AG04450 (cell line): ENCODE measurements around the gene GALNT12. TPM values are rescaled to one million over a fixed set of nuclear protein-coding genes. Genes with fewer than 3 reads are reported as not detected.

Experiments
- CTCF ChIA-PET: fragments of 300-600, 350-600 bp; formaldehyde crosslinking; extraction: SDS; loops from one replicate; lab custom pipeline; 2022; ENCODE audit warnings: antibody characterized with exemption, inconsistent platforms; lab: Charles Lee
- POLR2A ChIA-PET: fragments of 350-600 bp; formaldehyde crosslinking; extraction: SDS; loops from one replicate; lab custom pipeline; 2021; ENCODE audit warnings: antibody characterized with exemption, inconsistent platforms; lab: Yijun Ruan, JAX
- DNase-seq: peaks from one replicate; pipeline ENCODE4 v3.0.0-alpha.2; 2011; ENCODE audit warnings: low read depth, low spot score
- H3K27ac ChIP-seq: one replicate; pipeline ENCODE4 v1.5.1; 2012; ENCODE audit warnings: low read depth, low read length, control low read depth
- H3K27me3 ChIP-seq: one replicate; pipeline ENCODE4 v1.6.0; 2012; ENCODE audit warnings: low read length; ENCODE audit not compliant: control insufficient read depth, insufficient read depth
- H3K4me3 ChIP-seq: 2 replicates; pipeline ENCODE4 v1.5.1; 2011; ENCODE audit warnings: mild to moderate bottlenecking, low read depth, low read length, control low read depth
- H3K9me3 ChIP-seq: 2 replicates; pipeline ENCODE4 v1.5.1; 2012; ENCODE audit warnings: low read length; ENCODE audit not compliant: control insufficient read depth, insufficient read depth
- polyA plus RNA-seq: library from polyadenylated mRNA; depleted of rRNA; stranded (reverse); fragments of >200 nt; gene quantifications from 2 replicates; pipeline ENCODE4 v1.2.3, GENCODE V29; 2011
- TF ChIP-seq, protein P1 (sequence below): IDR thresholded peaks from 2 replicates; pipeline ENCODE4 v1.5.1; 2011; ENCODE audit warnings: low read depth, low read length, control low read depth, inconsistent platforms

Gene GALNT12
- polyA plus RNA-seq, 1 experiment = 4.2 TPM

DNA sequence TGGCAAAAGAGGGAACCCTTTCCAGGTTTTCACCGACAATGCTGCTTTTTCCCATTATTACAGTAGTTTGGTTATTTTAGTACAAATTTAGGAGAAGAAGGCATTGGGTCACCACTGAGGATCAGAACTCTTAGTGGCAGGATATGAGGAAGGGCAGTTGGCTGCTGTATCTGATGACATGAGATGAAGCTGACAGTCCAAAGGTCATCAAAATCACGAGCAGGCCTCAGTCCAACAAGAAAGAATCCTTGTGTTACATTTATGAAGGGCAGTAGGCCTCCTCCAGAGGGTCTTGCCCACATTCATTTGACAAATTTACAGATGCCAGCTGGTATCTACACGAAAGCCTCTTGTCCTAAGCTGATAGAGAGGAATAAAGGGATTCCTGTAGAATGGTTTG is 86.7 kb downstream of the GALNT12 start:
- no peak for DNase-seq
- no peaks in the 10 kb centered on the region for H3K27me3 ChIP-seq
- POLR2A ChIA-PET = interaction anchor here (0.7 kb wide), 1 partner anchor 29 kb away, joined by 5 read pairs; no protein-coding TSS in a partner anchor
- no peak overlapping the region for H3K4me3 ChIP-seq
- no peaks in the 10 kb centered on the region for H3K9me3 ChIP-seq
- CTCF ChIA-PET = interaction anchor here (0.7 kb wide), 1 partner anchor 1193 kb away, joined by 3 read pairs; no protein-coding TSS in a partner anchor
- H3K27ac ChIP-seq = no peak overlapping the region
- TF ChIP-seq, protein P1, sequence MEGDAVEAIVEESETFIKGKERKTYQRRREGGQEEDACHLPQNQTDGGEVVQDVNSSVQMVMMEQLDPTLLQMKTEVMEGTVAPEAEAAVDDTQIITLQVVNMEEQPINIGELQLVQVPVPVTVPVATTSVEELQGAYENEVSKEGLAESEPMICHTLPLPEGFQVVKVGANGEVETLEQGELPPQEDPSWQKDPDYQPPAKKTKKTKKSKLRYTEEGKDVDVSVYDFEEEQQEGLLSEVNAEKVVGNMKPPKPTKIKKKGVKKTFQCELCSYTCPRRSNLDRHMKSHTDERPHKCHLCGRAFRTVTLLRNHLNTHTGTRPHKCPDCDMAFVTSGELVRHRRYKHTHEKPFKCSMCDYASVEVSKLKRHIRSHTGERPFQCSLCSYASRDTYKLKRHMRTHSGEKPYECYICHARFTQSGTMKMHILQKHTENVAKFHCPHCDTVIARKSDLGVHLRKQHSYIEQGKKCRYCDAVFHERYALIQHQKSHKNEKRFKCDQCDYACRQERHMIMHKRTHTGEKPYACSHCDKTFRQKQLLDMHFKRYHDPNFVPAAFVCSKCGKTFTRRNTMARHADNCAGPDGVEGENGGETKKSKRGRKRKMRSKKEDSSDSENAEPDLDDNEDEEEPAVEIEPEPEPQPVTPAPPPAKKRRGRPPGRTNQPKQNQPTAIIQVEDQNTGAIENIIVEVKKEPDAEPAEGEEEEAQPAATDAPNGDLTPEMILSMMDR = no peak

DNA sequence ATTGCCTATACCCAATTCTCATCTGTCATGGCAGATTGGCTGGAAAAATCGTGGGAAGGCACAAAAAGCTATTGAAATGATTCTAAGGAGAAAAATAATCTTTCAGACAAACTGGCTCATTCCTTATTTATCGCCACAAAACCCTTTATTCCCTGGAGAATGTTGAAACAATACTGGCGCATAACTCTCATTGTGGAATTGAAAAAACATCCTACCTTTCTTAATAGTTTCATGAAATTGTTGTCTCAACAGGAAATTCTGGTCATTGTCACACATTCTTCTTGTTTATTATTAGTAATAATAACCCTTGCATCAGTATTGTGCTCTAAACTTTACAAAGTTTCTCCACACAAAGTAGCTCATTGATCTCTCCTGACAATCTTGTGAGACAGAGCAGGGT is 87.3 kb downstream of the GALNT12 start:
- no peaks in the 10 kb centered on the region for H3K27me3 ChIP-seq
- H3K27ac ChIP-seq = no peak overlapping the region
- ChIA-PET CTCF (no interaction called here), POLR2A (no interaction called here)
- no peak overlapping the region for H3K4me3 ChIP-seq
- H3K9me3 ChIP-seq = no peaks in the 10 kb centered on the region
- TF ChIP-seq, protein P1 = no peak
- no peak for DNase-seq

DNA sequence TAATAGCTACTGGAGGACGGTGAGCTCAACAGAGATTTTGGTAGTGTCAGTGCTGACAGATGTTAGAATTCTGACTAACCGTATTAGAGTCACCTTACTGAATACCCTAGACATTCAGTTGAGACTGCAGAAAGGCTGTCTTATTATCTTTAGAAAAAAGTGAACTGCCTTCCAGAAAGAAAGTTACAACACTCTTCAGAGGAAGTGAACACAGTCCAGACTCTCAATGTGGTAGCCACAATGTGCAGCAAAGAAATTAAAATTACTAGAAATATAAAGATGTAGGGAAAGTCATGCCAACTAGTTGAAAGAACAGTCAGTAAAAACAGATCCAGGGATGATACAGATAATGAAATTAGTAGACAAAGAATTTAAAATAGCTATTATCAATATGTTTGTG is 89.2 kb downstream of the GALNT12 start:
- H3K4me3 ChIP-seq = no peak overlapping the region
- no peaks in the 10 kb centered on the region for H3K27me3 ChIP-seq
- ChIA-PET POLR2A (no interaction called here), CTCF (no interaction called here)
- TF ChIP-seq, protein P1 = no peak
- H3K27ac ChIP-seq = no peak overlapping the region
- DNase-seq = no peak
- H3K9me3 ChIP-seq = no peaks in the 10 kb centered on the region

DNA sequence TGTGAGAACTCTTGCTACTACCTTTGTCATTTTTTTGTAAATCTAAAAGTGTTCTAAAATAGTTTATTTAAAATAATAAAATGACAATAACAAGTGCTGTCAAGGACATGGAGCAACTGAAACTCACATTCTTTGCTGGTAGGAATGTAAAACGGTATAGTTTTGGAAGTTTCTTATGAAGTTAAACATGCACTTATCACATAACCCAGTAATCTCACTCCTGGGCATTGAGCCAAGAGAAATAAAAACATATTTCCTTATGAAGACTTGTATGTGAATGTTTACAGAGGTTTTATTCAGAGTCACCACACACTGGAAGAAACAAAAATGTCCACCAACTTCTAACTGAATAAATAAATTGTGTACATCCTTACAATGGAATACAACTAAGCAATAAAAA is 90.3 kb downstream of the GALNT12 start:
- ChIA-PET CTCF (no interaction called here), POLR2A (no interaction called here)
- TF ChIP-seq, protein P1 = no peak
- H3K27me3 ChIP-seq = no peaks in the 10 kb centered on the region
- no peak overlapping the region for H3K4me3 ChIP-seq
- no peaks in the 10 kb centered on the region for H3K9me3 ChIP-seq
- no peak for DNase-seq
- no peak overlapping the region for H3K27ac ChIP-seq

DNA sequence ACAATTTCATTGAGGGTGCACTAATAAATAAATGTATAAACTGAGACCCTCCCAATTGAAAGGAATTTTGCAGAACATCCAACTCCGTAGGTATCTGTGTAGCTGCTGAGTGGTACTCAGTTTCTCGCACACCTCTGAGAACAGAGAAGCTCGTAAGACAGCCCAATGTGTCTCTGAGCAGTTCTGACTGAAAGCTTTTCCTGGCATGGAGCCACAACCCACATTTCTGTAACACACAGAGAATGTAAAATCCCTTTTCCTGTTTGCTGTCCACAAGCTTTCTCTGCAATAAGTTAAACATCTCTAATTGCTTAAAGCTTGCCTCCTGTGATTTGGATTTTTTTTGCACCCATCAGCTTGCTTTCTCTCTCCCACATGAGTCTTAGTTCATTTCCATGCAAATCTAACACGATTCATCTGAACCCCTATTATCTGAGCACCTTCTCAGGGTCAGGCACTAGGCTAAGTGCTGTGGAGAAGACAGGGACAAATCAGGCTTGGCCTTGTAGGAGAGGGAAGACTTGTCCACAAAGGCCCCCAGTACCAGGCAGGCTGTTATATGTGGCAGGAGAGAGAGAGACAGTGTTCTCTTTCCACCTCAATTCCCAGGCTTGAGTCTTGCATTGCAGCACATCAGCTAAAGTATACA is 92.1 kb downstream of the GALNT12 start:
- Histone ChIP-seq H3K27ac (no peak overlapping the region), H3K27me3 (no peaks in the 10 kb centered on the region), H3K4me3 (no peak overlapping the region), H3K9me3 (no peaks in the 10 kb centered on the region)
- CTCF ChIA-PET = interaction anchor here (1.0 to 2.4 kb wide), 3 partner anchors 38 to 100 kb away, joined by 5 to 11 read pairs (median 5); no protein-coding TSS in a partner anchor
- POLR2A ChIA-PET = interaction anchor here (0.9 kb wide), 1 partner anchor 18 kb away, joined by 3 read pairs; no protein-coding TSS in a partner anchor
- TF ChIP-seq, protein P1 = no peak
- DNase-seq = peak; percentile 75
